ENCODE data around the gene OR4D10.
"Not testable (repeated sequence)": the region's sequence is repeated elsewhere in the genome, so short reads cannot be mapped to it uniquely, and the experiment has no call there.

The OR4D10 gene

GRCh38 chr11:59510941-59511589 is 38.0 kb downstream of the OR4D10 start, which contains the start of gene OR4D9:
Gene OR4D9 (plus strand): TSS chr11:59511539. CDS start chr11:59514913, 3,374 bp downstream.
- Histone ChIP-seq H4K20me1 (ENCODE audit: insufficient read depth, low read length) (no peaks in the 10 kb centered on the region), H2AFZ (ENCODE audit: low read depth, low read length) (peak within 1 kb of the TSS; percentile 56; the same call in 1 of the 2 replicates), H3K9ac (ENCODE audit: low read depth, low read length) (no peak within 1 kb of the TSS), H3K9me3 (ENCODE audit: insufficient read depth, low read length, severe bottlenecking) (no peaks in the 10 kb centered on the region), H3K4me2 (ENCODE audit: insufficient read depth, low read length) (peak within 1 kb of the TSS; percentile 29), H3K79me2 (ENCODE audit: insufficient read depth, low read length) (no peaks in the 10 kb centered on the region), H3K27me3 (ENCODE audit: insufficient read depth, low read length, poor library complexity) (no peaks in the 10 kb centered on the region), H3K4me1 (ENCODE audit: insufficient read depth, low read length) (peaks cover 22% of the 10 kb centered on the region), H3K4me3 (ENCODE audit: low read depth in 1 of 2, low read length in 2 of 2) (no peak within 1 kb of the TSS), H3K36me3 (ENCODE audit: insufficient read depth, low read length) (no peaks in the 10 kb centered on the region), H3K27ac (ENCODE audit: low read length) (no peak within 1 kb of the TSS)
- DNase-seq (peak; percentile 26), ATAC-seq (ENCODE audit: insufficient read depth, low read depth) (peak; percentile 98)
- no peak for TF ChIP-seq EZH2 (IDR thresholded peaks at IDR 0.05; ENCODE audit: borderline replicate concordance, low read depth, low read length, severe bottlenecking)
- TF ChIP-seq CTCF (IDR thresholded peaks at IDR 0.05; ENCODE audit: borderline replicate concordance, extremely low read depth, low read length, poor library complexity, severe bottlenecking): no peak

- Histone ChIP-seq H2AFZ (ENCODE audit: low read depth, low read length) (no peak overlapping the region), H3K9me3 (ENCODE audit: insufficient read depth, low read length, severe bottlenecking) (no peaks in the 10 kb centered on the region), H3K9ac (ENCODE audit: low read depth, low read length) (no peak overlapping the region), H3K79me2 (ENCODE audit: insufficient read depth, low read length) (no peaks in the 10 kb centered on the region), H3K27me3 (ENCODE audit: insufficient read depth, low read length, poor library complexity) (no peaks in the 10 kb centered on the region), H3K4me3 (ENCODE audit: low read depth in 1 of 2, low read length in 2 of 2) (no peak overlapping the region), H4K20me1 (ENCODE audit: insufficient read depth, low read length) (no peaks in the 10 kb centered on the region), H3K4me1 (ENCODE audit: insufficient read depth, low read length) (peaks cover 22% of the 10 kb centered on the region), H3K36me3 (ENCODE audit: insufficient read depth, low read length) (no peaks in the 10 kb centered on the region), H3K27ac (ENCODE audit: low read length) (no peak overlapping the region), H3K4me2 (ENCODE audit: insufficient read depth, low read length) (no peak overlapping the region)
- no peak for DNase-seq
- no peak for TF ChIP-seq EZH2 (IDR thresholded peaks at IDR 0.05; ENCODE audit: borderline replicate concordance, low read depth, low read length, severe bottlenecking)
- TF ChIP-seq CTCF (IDR thresholded peaks at IDR 0.05; ENCODE audit: borderline replicate concordance, extremely low read depth, low read length, poor library complexity, severe bottlenecking): no peak
- ATAC-seq (ENCODE audit: insufficient read depth, low read depth): no peak
These were observed 38.6 kb downstream of the OR4D10 start for GRCh38 chr11:59511675-59512074.

- not testable (repeated sequence) for H3K79me2 ChIP-seq (ENCODE audit: insufficient read depth, low read length); ATAC-seq (ENCODE audit: insufficient read depth, low read depth); H3K27ac ChIP-seq (ENCODE audit: low read length); DNase-seq; H3K4me3 ChIP-seq (ENCODE audit: low read depth in 1 of 2, low read length in 2 of 2); H3K4me1 ChIP-seq (ENCODE audit: insufficient read depth, low read length); H3K9me3 ChIP-seq (ENCODE audit: insufficient read depth, low read length, severe bottlenecking); H3K36me3 ChIP-seq (ENCODE audit: insufficient read depth, low read length); H4K20me1 ChIP-seq (ENCODE audit: insufficient read depth, low read length); H2AFZ ChIP-seq (ENCODE audit: low read depth, low read length); H3K9ac ChIP-seq (ENCODE audit: low read depth, low read length); H3K4me2 ChIP-seq (ENCODE audit: insufficient read depth, low read length); H3K27me3 ChIP-seq (ENCODE audit: insufficient read depth, low read length, poor library complexity)
These were observed 47.0 kb downstream of the OR4D10 start for GRCh38 chr11:59520139-59520538.

GRCh38 chr11:59520741-59521140 is 47.6 kb downstream of the OR4D10 start:
- ATAC-seq (ENCODE audit: insufficient read depth, low read depth): no peak
- Histone ChIP-seq H3K9ac (ENCODE audit: low read depth, low read length) (no peak overlapping the region), H3K9me3 (ENCODE audit: insufficient read depth, low read length, severe bottlenecking) (no peaks in the 10 kb centered on the region), H4K20me1 (ENCODE audit: insufficient read depth, low read length) (no peaks in the 10 kb centered on the region), H3K4me3 (ENCODE audit: low read depth in 1 of 2, low read length in 2 of 2) (no peak overlapping the region), H3K4me1 (ENCODE audit: insufficient read depth, low read length) (no peaks in the 10 kb centered on the region), H3K27me3 (ENCODE audit: insufficient read depth, low read length, poor library complexity) (peaks cover 9% of the 10 kb centered on the region), H3K36me3 (ENCODE audit: insufficient read depth, low read length) (no peaks in the 10 kb centered on the region), H3K4me2 (ENCODE audit: insufficient read depth, low read length) (no peak overlapping the region), H2AFZ (ENCODE audit: low read depth, low read length) (no peak overlapping the region), H3K79me2 (ENCODE audit: insufficient read depth, low read length) (no peaks in the 10 kb centered on the region), H3K27ac (ENCODE audit: low read length) (no peak overlapping the region)
- no peak for DNase-seq
- TF ChIP-seq EZH2 (IDR thresholded peaks at IDR 0.05; ENCODE audit: borderline replicate concordance, low read depth, low read length, severe bottlenecking) (no peak), CTCF (IDR thresholded peaks at IDR 0.05; ENCODE audit: borderline replicate concordance, extremely low read depth, low read length, poor library complexity, severe bottlenecking) (no peak)

All from DND-41 (cell line).